Measurements from ENCODE around the gene APOD.

Gene APOD

GRCh38 chr3:195551381-195551978 is 32.3 kb downstream of the APOD start:
- DNase-seq, result no peak

DNA sequence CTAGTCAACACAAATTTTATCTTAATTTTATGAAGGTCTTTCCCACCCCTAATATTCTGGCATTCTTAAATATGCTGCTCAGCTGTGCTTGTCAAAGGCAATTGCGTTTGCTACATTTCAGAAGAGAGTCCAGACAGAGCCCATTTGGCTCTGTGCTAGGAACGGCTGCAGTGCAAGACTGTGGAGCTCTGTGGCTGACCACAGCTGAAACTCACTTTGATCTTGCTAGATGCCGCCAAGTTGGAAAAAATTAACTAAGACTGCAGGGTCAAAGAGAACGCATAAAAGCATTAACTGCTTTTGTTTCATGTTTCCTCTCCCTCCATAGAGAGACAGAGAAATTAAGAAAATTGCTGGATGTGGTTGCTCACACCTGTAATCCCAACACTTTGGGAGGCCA is 33.0 kb downstream of the APOD start:
- no peak for DNase-seq

- peak; percentile 47 for DNase-seq
Observed at GRCh38 chr3:195549931-195550519, 33.7 kb downstream of the APOD start.

DNA sequence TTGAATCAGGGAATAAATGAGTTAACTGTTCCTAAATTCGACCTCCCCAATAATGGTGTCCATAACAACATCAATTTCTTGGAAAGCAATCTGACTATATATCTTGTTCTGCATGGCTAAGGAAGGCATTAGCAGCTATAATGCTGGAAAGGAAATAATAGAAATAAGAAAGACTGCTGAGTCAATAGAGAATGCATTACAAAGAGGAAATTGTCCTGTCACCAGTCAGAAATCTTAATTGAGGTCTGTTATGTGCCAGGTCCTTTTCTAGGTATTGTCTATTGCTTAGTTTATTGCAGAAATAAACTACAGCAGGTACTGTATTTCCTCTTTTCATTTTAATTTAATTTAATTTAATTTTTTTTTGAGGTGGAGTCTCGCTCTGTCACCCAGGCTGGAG is 34.8 kb downstream of the APOD start:
- DNase-seq, result no peak

DNA sequence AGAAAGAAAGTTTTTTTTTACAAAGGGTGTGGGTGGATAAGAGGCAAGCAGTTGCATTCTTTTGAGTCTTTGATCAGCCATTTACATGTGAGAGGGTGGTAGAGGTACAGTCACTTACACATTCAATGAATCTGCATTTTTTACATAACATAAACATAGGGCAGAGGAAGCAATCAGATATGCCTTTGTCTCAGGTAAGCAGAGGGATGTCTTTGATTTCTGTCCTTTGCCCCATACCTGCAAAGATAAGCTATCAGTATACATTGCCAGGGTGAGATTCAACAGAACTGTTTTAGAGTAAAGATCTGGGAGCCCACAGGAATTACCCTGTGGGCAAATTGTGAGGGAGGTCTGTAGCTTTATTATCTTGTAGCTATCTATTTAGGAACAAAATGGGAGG is 35.2 kb downstream of the APOD start:
- no peak for DNase-seq

DNA sequence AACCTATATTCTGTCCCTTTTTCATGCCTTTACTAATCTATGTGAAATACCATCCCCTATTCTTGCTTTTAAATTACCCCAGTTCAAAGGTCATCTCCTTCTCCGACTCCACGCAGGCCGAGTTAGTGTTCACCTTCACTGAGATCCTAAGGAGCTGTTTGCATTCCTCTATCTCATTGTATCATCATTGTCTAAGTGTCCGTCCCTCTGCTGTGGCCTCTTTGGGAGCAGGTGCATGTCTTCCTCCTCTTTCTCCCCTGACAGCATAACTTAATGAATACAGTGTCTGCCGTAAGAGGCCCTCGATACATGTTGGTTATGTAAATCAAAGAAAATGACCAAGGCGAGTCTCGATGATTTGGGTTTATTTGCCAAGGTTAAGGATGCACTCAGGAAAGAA is 35.7 kb downstream of the APOD start:
- no peak for DNase-seq

- no peak for DNase-seq
Observed at GRCh38 chr3:195546130-195546560, 37.6 kb downstream of the APOD start.

GRCh38 chr3:195544634-195545033 is 39.1 kb downstream of the APOD start:
- no peak for DNase-seq

DNA sequence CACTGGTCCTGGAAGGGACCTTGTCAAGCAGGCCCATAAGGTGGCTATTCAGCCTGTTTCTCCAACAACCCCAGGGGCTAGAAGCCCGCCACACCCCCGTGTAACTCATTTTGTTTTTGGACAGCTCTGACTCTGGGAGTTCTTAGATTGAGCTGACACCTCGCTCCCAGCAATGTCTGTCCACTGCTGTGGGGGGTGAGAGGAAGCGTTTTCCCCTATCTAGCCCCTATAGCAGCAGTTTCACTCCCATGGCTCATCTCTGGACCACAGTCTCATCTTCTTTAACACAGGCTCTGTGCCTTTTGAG is 39.6 kb downstream of the APOD start:
- no peak for DNase-seq

DNA sequence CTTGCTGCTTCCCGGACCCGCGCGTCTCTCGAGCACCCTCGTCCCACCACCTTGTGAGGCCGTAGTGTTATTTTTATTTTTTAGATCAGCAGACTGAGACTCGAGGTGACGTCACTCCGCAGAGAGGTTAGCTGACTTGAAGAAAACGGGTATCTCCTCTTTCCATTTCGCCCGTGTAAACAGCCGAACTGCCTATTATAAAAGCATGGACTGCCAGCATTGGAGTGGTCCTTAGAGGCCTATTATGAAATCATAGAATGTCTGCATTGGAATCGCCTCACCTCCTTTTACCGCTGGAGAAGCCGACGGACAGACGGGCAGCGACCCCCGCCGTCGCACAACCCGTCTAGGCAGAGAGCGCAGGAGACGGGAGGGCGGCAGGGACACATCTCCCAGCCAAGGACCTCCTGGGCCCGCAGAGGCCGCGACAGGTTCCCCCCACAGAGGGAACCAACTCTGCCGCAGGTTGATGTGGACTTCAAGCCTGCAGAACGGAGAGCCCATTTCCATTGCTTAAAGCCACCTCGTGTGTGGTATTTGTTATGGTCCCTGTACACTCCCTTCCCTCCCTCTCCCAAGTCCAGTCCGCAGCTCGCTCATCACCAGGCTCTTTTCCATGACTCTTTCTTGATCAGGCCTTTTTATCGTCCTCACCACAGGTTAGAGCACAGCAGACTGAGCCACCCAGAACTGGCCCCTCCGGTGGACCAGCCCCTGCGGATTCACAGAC is 40.1 kb downstream of the APOD start:
- DNase-seq, result no peak

GRCh38 chr3:195542698-195543499 is 40.8 kb downstream of the APOD start, which contains the start of gene PPP1R2:
TSS of gene PPP1R2 (minus strand) at chr3:195543325. CDS start at chr3:195543025, 300 bp downstream.
- peak; percentile 96 for DNase-seq

- peak; percentile 56 for DNase-seq
Observed at GRCh38 chr3:195542316-195542697, 41.4 kb downstream of the APOD start.

DNA sequence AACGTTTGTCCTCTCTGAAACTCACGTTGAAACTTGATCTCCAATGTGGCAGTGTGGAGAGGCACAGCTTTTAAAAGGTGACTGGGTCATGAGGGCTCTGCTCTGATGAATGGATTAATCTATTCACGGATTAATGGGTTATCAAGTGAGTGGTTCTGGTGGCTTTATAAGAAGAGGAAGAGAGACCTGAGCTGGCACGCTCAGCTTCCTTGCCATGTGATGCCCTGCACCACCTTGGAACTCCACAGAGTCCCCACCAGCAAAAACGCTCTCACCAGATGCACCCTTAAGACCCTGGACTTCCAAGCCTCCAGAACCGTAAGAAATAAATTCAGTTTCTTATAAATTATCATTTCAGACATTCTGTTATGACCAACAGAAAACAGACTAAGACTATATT is 43.2 kb downstream of the APOD start:
- DNase-seq, result no peak

DNA sequence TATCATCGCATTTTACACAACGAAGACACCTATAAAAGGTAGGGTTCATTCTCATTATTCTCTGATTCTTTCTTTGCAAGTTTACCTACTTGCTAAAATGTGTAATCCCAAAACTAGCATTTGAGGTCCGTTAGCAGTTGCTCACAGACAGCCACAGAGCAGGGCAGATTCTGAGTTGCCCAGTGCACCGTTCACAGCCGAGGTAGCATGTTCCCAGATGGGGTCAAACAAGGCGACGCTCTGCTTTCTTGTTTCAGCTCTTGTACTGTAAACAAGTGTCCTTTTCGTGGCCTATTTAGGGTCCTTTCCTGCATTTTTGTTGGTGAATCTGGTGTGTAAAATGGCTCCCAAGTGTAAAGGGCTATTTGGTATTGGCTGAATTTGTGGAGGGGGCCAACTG is 43.7 kb downstream of the APOD start:
- no peak for DNase-seq

- no peak for DNase-seq
Observed at GRCh38 chr3:195539479-195539878, 44.3 kb downstream of the APOD start.

DNA sequence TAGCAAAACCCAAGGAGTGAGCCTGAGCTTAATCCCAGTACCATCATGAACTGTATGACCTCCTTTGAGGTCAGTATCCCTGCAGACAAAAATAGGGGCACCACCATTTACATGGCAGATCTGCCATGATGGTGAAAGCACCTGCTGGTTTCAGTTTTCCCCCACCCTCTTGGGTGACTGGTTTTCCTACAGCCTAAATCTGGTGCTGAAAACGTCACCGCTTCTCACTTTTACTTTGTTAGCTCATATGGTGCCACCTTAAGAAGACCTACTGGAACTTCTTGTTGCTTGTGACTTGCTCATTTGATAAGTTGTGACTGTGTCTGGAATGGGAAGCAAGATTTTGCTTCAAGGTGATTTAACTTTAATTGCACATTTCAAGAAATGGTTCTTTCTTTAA is 45.7 kb downstream of the APOD start:
- no peak for DNase-seq

DNA sequence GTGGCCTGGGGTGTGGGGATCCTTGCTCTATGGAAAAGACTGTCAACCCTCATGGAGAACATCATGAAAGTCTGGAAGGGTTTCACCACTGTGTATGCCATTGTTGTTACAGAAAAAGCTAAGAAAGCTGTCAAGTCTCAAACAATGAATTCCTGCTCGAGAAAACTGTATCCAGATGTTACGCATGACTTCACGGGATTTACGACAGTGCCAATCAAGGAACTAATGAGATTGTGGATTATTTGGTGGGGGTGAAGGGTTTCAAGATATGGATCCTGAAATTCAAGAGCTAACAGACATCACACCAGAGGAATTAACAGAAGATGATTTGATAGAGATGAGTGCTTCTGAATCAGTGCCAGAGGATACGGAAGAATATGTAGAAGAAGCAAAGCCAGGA is 48.4 kb downstream of the APOD start:
- no peak for DNase-seq

DNA sequence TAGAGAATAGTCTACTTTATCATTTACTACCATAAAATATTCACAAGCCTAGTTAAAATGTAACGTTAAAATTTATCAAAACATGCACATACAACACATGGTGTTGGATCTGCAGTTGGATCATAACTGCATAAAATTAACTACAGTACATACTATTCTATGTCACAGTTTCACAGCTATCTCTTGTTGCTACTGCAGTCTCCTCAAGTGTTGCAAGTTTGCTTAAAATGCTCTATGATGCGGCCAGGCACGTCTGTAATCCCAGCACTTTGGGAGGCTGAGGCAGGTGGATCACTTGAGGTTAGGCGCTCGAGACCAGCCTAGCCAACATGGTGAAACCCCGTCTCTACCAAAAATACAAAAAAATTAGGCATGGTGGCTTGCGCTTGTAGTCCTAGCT is 50.9 kb downstream of the APOD start:
- no peak for DNase-seq

DNA sequence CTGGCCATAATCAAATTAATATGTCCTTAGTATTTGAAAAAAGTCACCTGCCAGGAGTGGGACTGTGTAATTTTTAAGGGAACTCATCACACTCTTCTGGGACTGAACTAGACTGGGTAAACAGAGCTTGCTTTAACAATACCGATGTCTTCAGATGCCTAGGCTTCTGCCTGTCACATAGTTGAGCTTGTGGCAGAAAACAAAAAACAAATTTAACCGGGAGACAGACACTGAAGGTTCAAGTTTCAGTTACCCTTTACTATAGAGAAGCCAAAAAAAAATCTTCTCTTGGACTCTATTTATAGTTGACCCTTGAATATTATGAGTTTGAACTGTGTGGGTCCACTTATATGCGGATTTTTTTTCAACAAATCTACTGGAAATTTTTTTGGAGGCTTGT is 51.4 kb downstream of the APOD start:
- DNase-seq, result no peak

DNA sequence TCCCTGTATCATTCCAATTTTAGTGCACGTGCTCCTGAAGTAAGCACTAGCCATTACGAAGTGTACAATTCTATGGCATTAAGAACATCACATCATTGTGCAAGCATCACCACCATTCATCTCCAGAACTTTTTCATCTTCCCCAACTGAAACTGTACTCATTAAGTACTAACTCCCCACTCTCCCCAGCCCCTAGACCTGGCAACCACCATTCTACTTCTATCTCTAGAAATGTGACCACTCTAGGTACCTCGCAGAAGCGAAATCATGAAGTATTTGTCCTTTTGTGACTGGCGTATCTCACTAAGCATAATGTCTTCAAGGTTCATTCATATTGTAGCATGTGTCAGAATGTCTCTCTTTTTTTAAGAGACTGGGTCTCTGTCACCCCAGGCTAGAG is 52.1 kb downstream of the APOD start:
- no peak for DNase-seq

GRCh38 chr3:195526492-195526891 is 57.2 kb downstream of the APOD start:
- DNase-seq, result no peak

- no peak for DNase-seq
Observed at GRCh38 chr3:195524171-195524896, 59.4 kb downstream of the APOD start.

Measured in hematopoietic multipotent progenitor cell treated with erythropoietin and hydrocortisone succinate and interleukin-3 and kit ligand, for 6 days (in vitro differentiated cells).